Colonic mucosa (tissue), 4 donors: ENCODE results near the gene ITGA6. TPM values are rescaled to one million over a fixed set of nuclear protein-coding genes. Genes with fewer than 3 reads are reported as not detected.

ENCODE experiments used
- DNase-seq: peaks from one replicate; pipeline ENCODE4 v3.0.0-alpha.2; 2020
- H3K27ac ChIP-seq: fragments of 200-600 bp; one replicate; pipeline ENCODE4 v1.8.0; 2021
- H3K27me3 ChIP-seq: fragments of 200-600 bp; one replicate; pipeline ENCODE4 v1.8.0; 2021
- H3K36me3 ChIP-seq: fragments of 200-600 bp; one replicate; pipeline ENCODE4 v1.8.0; 2021
- H3K4me1 ChIP-seq: fragments of 200-600 bp; one replicate; pipeline ENCODE4 v1.8.0; 2021; ENCODE audit warnings: mild to moderate bottlenecking
- H3K4me3 ChIP-seq: fragments of 200-600 bp; one replicate; pipeline ENCODE4 v1.8.0; 2021
- H3K9ac ChIP-seq, 2 donors: one replicate each; pipeline ENCODE4 v1.7.0; 2013; ENCODE audit warnings: control low read depth in 2 of 2, low read depth in 2 of 2, low read length in 2 of 2
- H3K9me3 ChIP-seq: fragments of 200-600 bp; one replicate; pipeline ENCODE4 v1.8.0; 2021
- intact Hi-C: fragments of 100-400 bp; cut with DNase I; formaldehyde crosslinking; loops from one replicate; pipeline ENCODE4 v1.14.1; 2022
- total RNA-seq, 2 donors: library from RNA; stranded (reverse); fragmentation: NEBNext Ultra II Directional in 1 of 2; extraction: Animal tissue kit (Norgen Biotek cat#: 25700) in 1 of 2; gene quantifications; one replicate each; pipeline ENCODE4 v1.2.1, GENCODE V29; 2021
- TF ChIP-seq, protein P1 (sequence below): fragments of 200-600 bp; IDR thresholded peaks from one replicate; pipeline ENCODE4 v1.8.0; 2022; ENCODE audit warnings: antibody characterized with exemption, mild to moderate bottlenecking
- donor health status: healthy.
- donor health status: DM: no; HTN: no; CAD: no.
- donor health status: DM: no; HTN: no; CAD: no.

The ITGA6 gene
- total RNA-seq, 2 donors from 2014 or later, result 174 to 186 TPM

DNA sequence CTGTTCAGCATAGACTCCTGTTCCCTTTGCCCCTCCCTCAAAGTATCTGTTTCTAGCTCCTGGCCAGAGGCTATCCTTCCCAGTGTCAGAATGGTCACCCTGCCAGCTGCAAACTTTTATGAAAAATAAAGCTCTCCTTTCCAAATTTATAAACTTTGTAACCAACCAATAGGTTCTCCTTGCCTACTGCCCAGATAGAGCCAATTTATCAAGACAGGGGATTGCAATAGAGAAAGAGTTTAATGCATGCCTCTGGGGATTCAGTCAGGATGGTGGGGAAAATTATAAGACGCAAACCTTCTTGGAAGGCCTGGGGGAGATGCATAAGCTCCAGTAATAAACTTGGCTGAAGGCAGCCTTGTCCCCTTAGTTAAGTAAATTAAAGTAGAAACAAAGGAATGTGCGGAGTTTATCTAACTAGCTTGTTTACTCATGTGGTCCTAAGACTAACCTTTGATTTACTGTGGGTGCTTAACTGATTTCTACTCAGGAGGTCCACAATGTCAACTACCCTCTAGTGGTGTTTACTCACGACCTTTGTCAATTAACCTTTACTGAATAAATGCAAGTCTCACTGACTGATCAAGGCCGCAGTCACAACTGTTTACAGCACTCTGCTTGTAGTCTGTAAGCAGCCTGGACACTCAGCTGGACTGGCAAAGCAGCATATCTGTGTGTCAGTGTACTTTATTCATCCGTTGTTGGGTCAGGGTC, 85.6 kb downstream of the ITGA6 start:
- Histone ChIP-seq H3K27me3 (no peaks in the 10 kb centered on the region), H3K9ac (no peak overlapping the region), H3K4me3 (no peak overlapping the region), H3K27ac (no peak overlapping the region), H3K4me1 (no peaks in the 10 kb centered on the region), H3K9me3 (no peaks in the 10 kb centered on the region), H3K36me3 (no peaks in the 10 kb centered on the region)
- intact Hi-C loops, result no loop called here
- TF ChIP-seq, protein P1, sequence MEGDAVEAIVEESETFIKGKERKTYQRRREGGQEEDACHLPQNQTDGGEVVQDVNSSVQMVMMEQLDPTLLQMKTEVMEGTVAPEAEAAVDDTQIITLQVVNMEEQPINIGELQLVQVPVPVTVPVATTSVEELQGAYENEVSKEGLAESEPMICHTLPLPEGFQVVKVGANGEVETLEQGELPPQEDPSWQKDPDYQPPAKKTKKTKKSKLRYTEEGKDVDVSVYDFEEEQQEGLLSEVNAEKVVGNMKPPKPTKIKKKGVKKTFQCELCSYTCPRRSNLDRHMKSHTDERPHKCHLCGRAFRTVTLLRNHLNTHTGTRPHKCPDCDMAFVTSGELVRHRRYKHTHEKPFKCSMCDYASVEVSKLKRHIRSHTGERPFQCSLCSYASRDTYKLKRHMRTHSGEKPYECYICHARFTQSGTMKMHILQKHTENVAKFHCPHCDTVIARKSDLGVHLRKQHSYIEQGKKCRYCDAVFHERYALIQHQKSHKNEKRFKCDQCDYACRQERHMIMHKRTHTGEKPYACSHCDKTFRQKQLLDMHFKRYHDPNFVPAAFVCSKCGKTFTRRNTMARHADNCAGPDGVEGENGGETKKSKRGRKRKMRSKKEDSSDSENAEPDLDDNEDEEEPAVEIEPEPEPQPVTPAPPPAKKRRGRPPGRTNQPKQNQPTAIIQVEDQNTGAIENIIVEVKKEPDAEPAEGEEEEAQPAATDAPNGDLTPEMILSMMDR, result no peak
- no peak for DNase-seq

DNA sequence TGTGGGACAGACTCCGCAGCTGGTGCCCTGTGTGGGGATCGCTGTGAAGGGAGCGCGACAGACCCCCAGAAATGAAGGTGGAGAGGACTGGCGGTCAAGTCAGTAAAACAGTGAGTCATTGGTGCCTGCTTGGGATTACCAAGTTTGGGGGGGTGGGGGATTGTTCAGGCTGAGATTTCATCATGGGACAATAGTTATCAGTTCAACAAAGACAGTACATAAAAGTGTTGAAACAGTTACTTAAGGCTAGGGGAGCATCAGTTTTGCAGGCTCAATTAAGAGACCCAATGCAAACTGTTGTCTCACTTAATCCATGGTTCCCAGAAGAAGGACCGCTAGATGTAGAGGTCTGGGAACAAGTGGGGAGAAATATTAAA, 86.1 kb downstream of the ITGA6 start:
- TF ChIP-seq, protein P1, result no peak
- no peak for DNase-seq
- Histone ChIP-seq H3K9ac (no peak overlapping the region), H3K36me3 (no peaks in the 10 kb centered on the region), H3K4me1 (no peaks in the 10 kb centered on the region), H3K4me3 (no peak overlapping the region), H3K9me3 (no peaks in the 10 kb centered on the region), H3K27ac (no peak overlapping the region), H3K27me3 (no peaks in the 10 kb centered on the region)
- intact Hi-C loops, result no loop called here

DNA sequence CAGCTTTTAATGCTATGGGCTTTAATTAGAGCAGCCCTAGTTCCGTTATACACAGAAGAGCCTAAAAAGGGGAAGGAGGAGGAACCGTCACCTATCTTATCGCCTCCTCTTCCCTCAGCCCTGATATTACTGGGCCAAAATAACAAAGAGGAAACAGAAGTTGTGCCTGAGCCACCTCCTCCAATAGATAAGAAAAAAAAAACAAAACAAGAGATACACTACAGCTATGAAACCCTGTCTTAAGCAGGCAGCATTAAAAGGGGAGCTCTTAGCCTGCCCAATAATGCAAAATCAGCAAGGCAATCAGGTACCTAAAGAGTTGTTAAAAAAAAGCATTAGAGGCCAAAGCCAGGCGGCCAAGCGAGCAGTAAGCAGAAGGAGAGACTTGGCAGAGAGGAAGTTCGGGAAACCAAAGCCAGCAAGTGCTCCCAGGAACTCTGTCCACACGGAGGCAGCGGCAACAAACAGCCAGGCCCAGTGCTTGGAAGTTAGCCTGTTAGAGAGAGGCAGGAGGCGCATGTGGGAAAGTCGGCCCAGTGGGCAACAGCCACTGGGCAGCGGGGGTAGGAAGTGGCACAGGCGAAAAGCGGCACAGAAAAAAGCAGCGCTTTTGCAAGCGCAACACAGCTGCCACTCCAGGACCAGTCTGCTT, 86.7 kb downstream of the ITGA6 start:
- DNase-seq, result no peak
- H3K36me3 ChIP-seq, result no peaks in the 10 kb centered on the region

DNA sequence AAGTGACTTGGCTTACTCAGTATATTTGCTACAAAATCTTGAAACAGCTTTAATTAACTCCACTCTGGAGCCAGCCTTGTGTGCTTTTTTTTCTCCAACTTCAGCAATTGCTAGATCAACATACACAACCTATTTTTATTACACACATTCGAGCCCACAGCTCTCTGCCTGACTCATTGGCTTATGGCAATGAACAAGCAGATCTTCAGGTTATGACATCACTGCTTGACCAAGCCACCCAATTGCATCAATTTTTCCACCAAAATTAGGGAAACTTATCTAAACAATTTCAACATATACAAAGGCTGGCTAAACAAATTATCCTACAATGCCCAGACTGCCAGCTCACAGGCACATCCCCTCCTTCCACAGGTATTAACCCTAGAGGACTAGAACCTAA, 88.9 kb downstream of the ITGA6 start:
- DNase-seq, result no peak
- TF ChIP-seq, protein P1, result no peak
- intact Hi-C loops, result no loop called here
- Histone ChIP-seq H3K9ac (no peak overlapping the region), H3K27me3 (no peaks in the 10 kb centered on the region), H3K36me3 (no peaks in the 10 kb centered on the region), H3K4me1 (no peaks in the 10 kb centered on the region), H3K4me3 (no peak overlapping the region), H3K27ac (no peak overlapping the region), H3K9me3 (no peaks in the 10 kb centered on the region)

More for the DNA sequence above, 86.7 kb downstream of the ITGA6 start:
- no peaks in the 10 kb centered on the region for H3K9me3 ChIP-seq
- H3K27me3 ChIP-seq, result no peaks in the 10 kb centered on the region
- no peak overlapping the region for H3K9ac ChIP-seq
- H3K4me3 ChIP-seq, result no peak overlapping the region
- intact Hi-C loops, result no loop called here
- no peaks in the 10 kb centered on the region for H3K4me1 ChIP-seq
- TF ChIP-seq, protein P1, result no peak
- H3K27ac ChIP-seq, result no peak overlapping the region

DNA sequence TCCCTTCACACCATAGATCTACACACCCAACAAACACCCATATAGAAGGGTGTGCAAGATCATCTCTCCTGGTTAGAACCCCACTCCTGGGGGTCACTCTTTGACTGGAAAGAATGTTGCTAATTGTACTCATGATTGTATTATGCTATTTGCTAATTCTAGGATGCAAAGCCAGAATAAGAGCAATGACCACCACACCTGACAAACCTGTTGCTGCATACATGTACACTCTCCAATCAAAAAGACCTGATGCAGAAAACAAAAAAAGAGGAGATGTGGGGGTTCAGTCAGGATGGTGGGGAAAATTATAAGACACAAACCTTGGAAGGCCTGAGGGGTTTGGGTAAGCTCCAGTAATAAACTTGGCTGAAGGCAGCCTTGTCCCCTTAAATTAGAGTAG, 91.6 kb downstream of the ITGA6 start:
- Histone ChIP-seq H3K27me3 (no peaks in the 10 kb centered on the region), H3K27ac (no peak overlapping the region), H3K9me3 (no peaks in the 10 kb centered on the region), H3K9ac (no peak overlapping the region), H3K4me1 (no peaks in the 10 kb centered on the region), H3K4me3 (no peak overlapping the region), H3K36me3 (no peaks in the 10 kb centered on the region)
- TF ChIP-seq, protein P1, result no peak
- no peak for DNase-seq
- intact Hi-C loops, result no loop called here
